ENCODE measurements around the gene ARHGAP22.

Gene ARHGAP22

GRCh38 chr10:48418189-48418788 is 186.6 kb downstream of the ARHGAP22 start:
- peak; percentile 45 to 74 (median 64) for DNase-seq

- no peak for DNase-seq
Measured at GRCh38 chr10:48417374-48417773, 187.5 kb downstream of the ARHGAP22 start.

- DNase-seq = no peak
Measured at GRCh38 chr10:48416584-48417232, 188.2 kb downstream of the ARHGAP22 start.

- DNase-seq = no peak
Measured at GRCh38 chr10:48414778-48415177, 190.1 kb downstream of the ARHGAP22 start.

GRCh38 chr10:48414160-48414559 is 190.7 kb downstream of the ARHGAP22 start:
- DNase-seq = no peak

GRCh38 chr10:48412933-48413332 is 191.9 kb downstream of the ARHGAP22 start:
- no peak for DNase-seq

- DNase-seq = no peak
Measured at GRCh38 chr10:48412081-48412480, 192.8 kb downstream of the ARHGAP22 start.

- DNase-seq = no peak
Measured at GRCh38 chr10:48411510-48411909, 193.4 kb downstream of the ARHGAP22 start.

- no peak for DNase-seq
Measured at GRCh38 chr10:48410503-48410902, 194.4 kb downstream of the ARHGAP22 start.

- no peak for DNase-seq
Measured at GRCh38 chr10:48406658-48407057, 198.2 kb downstream of the ARHGAP22 start.

- peak in 3 of 4 experiments; percentile 12 to 37 (median 17) for DNase-seq
Measured at GRCh38 chr10:48406204-48406603, 198.7 kb downstream of the ARHGAP22 start.

GRCh38 chr10:48404646-48405045 is 200.2 kb downstream of the ARHGAP22 start:
- peak; percentile 56 to 77 (median 68) for DNase-seq

DNA sequence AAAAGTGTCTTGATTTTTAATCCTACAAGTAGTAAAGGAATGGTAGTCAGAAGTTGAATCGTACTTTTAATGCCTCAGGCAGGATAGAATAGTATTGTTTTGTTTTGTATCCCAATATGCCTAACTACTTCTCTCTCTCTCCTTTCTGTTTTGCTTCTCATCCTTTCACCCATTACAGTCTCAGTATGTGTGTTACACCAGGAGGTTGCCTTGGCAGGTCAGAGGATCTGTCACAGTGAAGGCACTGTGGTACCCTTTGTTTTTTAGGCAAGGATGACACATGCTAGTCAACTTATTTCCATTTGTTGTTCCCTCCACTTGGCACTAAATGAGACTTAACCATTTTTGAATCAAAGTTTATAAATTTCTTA is 204.0 kb downstream of the ARHGAP22 start:
- DNase-seq = no peak

GRCh38 chr10:48400129-48400849 is 204.6 kb downstream of the ARHGAP22 start:
- no peak for DNase-seq

DNA sequence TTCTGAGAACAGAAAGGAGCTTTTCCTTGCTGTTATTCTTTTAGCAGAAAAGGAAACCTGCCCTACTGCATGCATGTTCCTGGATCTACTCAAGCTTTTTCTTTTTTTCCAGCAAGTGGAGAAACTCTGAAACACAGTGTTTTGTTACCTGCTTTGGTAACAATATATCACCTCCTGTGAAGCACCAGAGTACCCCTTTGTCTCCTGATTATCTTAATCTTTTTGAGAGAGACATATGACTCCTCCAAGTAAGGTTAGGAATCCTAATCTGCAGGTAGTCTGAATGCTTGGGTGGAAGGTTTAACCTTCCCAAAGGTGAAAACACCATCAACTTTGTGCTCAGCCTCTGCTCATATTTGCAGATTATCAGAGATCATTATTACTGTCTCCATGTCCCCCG is 205.3 kb downstream of the ARHGAP22 start:
- DNase-seq = no peak

- DNase-seq = no peak
Measured at GRCh38 chr10:48399056-48399541, 205.8 kb downstream of the ARHGAP22 start.

DNA sequence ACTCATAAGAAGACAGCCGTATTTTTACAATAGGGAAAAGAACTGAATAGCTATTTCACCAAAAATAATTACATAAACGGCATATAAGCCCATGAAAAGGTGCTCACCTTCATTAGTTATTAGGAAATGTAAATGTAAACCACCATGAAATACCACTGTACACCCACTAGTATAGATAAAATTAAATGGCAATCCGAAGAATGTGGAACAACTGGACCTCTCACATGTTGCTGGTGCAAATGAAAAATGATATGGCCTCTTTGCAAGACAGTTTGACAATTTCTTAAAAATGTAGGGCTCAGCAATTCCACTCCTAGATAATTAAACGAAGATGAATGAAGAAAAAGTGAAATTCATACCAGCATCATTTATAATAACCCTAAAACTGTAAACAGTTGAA is 206.6 kb downstream of the ARHGAP22 start:
- DNase-seq = no peak

Measured in suppressor macrophage (primary cell).